GM12865 (cell line): ENCODE data around the gene ENTR1.

Experiments
- DNase-seq: peaks from one replicate; pipeline ENCODE4 v3.0.0; 2010; ENCODE audit warnings: low read depth
- H3K4me3 ChIP-seq: 2 replicates; pipeline ENCODE4 v1.5.1; 2011; ENCODE audit warnings: mild to moderate bottlenecking, low read depth, low read length, control low read depth
- TF ChIP-seq, protein P1 (sequence below): IDR thresholded peaks from 2 replicates; pipeline ENCODE4 v1.5.1; 2011; ENCODE audit warnings: low read length, control low read depth, low read depth, inconsistent platforms; ENCODE audit not compliant: insufficient read depth; ENCODE audit errors: missing control alignments

ENTR1 gene

DNA sequence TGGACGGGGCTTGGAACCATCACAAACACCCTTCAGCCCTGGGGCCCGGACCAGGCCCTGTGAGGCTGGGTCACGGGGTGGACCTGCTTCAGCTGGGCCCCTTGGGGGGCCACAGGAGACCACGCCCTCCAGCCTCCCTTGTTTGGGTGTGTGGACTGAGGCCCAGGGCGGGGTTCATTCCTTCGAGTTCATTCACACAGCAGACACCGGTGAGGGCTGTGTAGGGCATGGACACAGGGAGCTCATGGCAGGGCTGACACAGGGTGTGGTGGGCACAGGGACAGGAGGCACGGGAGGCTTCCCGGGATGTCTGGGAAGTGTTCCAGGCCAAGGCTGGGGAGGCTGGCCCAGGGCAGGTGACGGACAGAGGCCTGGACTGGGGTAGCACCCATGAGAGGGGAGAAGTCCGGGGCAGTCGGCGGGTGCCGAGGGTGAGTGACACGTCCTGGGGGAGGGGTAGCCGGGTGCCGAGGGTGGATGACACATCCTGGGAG lies 55.8 kb downstream of the ENTR1 start:
- TF ChIP-seq, protein P1, sequence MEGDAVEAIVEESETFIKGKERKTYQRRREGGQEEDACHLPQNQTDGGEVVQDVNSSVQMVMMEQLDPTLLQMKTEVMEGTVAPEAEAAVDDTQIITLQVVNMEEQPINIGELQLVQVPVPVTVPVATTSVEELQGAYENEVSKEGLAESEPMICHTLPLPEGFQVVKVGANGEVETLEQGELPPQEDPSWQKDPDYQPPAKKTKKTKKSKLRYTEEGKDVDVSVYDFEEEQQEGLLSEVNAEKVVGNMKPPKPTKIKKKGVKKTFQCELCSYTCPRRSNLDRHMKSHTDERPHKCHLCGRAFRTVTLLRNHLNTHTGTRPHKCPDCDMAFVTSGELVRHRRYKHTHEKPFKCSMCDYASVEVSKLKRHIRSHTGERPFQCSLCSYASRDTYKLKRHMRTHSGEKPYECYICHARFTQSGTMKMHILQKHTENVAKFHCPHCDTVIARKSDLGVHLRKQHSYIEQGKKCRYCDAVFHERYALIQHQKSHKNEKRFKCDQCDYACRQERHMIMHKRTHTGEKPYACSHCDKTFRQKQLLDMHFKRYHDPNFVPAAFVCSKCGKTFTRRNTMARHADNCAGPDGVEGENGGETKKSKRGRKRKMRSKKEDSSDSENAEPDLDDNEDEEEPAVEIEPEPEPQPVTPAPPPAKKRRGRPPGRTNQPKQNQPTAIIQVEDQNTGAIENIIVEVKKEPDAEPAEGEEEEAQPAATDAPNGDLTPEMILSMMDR, result no peak
- no peak for DNase-seq
- no peak overlapping the region for H3K4me3 ChIP-seq

DNA sequence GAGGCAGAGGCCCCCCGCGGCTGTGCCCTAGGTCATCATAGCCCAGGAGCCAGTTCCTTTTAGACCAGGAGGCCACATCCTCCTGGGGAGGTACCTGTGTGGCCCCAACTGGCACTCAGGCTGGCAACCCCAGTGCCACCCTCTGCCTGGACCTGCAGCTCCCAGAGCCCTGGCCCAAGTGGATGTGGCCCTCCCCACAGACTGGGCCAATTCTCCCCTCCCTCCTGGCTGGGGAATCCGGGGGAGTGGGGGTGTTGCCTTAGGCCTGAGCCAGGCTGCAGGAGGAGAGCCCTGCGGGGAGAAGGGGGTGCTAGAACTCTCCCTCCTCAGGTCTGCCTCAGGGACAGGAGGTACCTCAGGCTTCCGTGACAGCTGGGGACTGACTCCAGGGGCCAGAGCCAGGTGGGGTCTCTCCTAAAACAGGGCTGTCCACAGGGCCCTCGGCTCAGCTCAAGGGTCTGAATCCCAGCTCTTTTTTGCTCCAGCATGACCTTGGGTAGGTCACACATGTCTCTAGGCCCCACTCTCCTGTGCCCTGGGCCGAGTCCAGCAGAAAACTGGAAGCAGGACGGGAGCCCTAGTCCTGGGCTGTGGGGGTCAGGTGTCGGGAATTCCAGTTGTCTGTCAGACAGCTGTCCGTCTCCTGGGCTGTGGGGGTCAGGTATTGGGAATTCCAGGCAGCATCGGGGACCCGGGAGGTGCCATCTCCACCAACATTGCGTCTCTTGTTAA lies 56.5 kb downstream of the ENTR1 start:
- no peak for DNase-seq
- TF ChIP-seq, protein P1, result no peak
- H3K4me3 ChIP-seq, result no peak overlapping the region

GRCh38 chr9:136353088-136353487 lies 57.3 kb downstream of the ENTR1 start:
- TF ChIP-seq, protein P1, result no peak
- H3K4me3 ChIP-seq, result no peak overlapping the region
- no peak for DNase-seq

GRCh38 chr9:136352682-136353081 lies 57.7 kb downstream of the ENTR1 start:
- TF ChIP-seq, protein P1, result no peak
- no peak overlapping the region for H3K4me3 ChIP-seq
- DNase-seq, result no peak
